Heart left ventricle (tissue), 16 donors: ENCODE results near the gene NFATC1. TPM values are rescaled to one million over a fixed set of nuclear protein-coding genes. Genes with fewer than 3 reads are reported as not detected.

Experiments
- ATAC-seq, 4 donors: fragments of 200-7000 bp; cut with Tn5 transposase; one replicate each; pipeline ENCODE4 v1.9.1; 2020 to 2022; ENCODE audit warnings: moderate library complexity in 4 of 4, mild to moderate bottlenecking in 3 of 4, moderate number of reproducible peaks in 1 of 4
- DNase-seq, 5 donors: peaks; one replicate each; pipeline ENCODE4 v3.0.0-alpha.2; 2020
- H3K27ac ChIP-seq, 12 donors: fragments of 200-600 bp; sonication (generic) in 4 of 12; one replicate each; pipeline versions ENCODE4 v1.5.0 to v1.8.0; 2016 to 2022; ENCODE audit warnings: mild to moderate bottlenecking in 2 of 12
- H3K27me3 ChIP-seq, 9 donors: fragments of 200-600 bp; sonication (generic) in 2 of 9; one replicate each; pipeline versions ENCODE4 v1.5.1 to v1.8.0; 2016 to 2022; ENCODE audit warnings: mild to moderate bottlenecking in 3 of 9
- H3K36me3 ChIP-seq, 9 donors: fragments of 200-600 bp; sonication (generic) in 2 of 9; one replicate each; pipeline versions ENCODE4 v1.5.0 to v1.8.0; 2018 to 2022; ENCODE audit warnings: mild to moderate bottlenecking in 2 of 9
- H3K4me1 ChIP-seq, 12 donors: fragments of 200-600 bp; sonication (generic) in 4 of 12; one replicate each; pipeline versions ENCODE4 v1.5.0 to v1.8.0; 2016 to 2022; ENCODE audit warnings: mild to moderate bottlenecking in 3 of 12
- H3K4me3 ChIP-seq, 12 donors: fragments of 200-600 bp; sonication (generic) in 4 of 12; one replicate each; pipeline versions ENCODE4 v1.5.0 to v1.8.0; 2017 to 2022; ENCODE audit warnings: mild to moderate bottlenecking in 9 of 12, moderate library complexity in 4 of 12
- H3K9me3 ChIP-seq, 12 donors: fragments of 200-600 bp; sonication (generic) in 4 of 12; one replicate each; pipeline versions ENCODE4 v1.5.0 to v1.8.0; 2016 to 2022; ENCODE audit warnings: mild to moderate bottlenecking in 1 of 12
- POLR2A ChIP-seq, 2 donors: fragments of 450-650 bp; IDR thresholded peaks; one replicate each; pipeline ENCODE4 v1.6.1; 2017; ENCODE audit warnings: antibody characterized with exemption in 2 of 2, mild to moderate bottlenecking in 2 of 2, moderate library complexity in 2 of 2
- WGBS, 4 donors: extraction: QIAGEN DNeasy Blood & Tissue Kit in 2 of 4; methylation state at CpG; one replicate each; pipeline versions ENCODE4 v1.1.5 to v1.1.7; 2013 to 2018; 5-methylcytosine and 5-hydroxymethylcytosine counted together
- intact Hi-C, 10 donors: fragments of 100-400 bp; cut with DNase I; formaldehyde crosslinking; loops; one replicate each; pipeline versions ENCODE4 v1.11.1 to v1.14.2; 2022
- polyA plus RNA-seq, 2 donors: library from polyadenylated mRNA; stranded (reverse); fragments of 200-250 nt; gene quantifications; one replicate each; pipeline ENCODE4 v1.2.3, GENCODE V29; 2013
- total RNA-seq, 9 donors: library from RNA; depleted of rRNA in 2 of 9; stranded (reverse); fragments of >200 nt in 2 of 9; fragmentation: NEBNext Ultra II Directional in 3 of 9; extraction: Animal tissue kit (Norgen Biotek cat#: 25700) in 3 of 9; gene quantifications; one replicate each; pipeline versions ENCODE4 v1.1.0 to v1.2.4, GENCODE V29; 2016 to 2023
- TF ChIP-seq, protein P1 (sequence below), 12 donors: fragments of 200-600 bp; sonication (generic) in 4 of 12; IDR thresholded peaks; one replicate each; pipeline versions ENCODE4 v1.5.0 to v1.8.0; 2018 to 2022; ENCODE audit warnings: antibody characterized with exemption in 12 of 12, mild to moderate bottlenecking in 5 of 12
- donor health status: ischemic (EF 13 %, LVEDD 7.1; RV severe dilation, severe dysfunction).
- donor health status: healthy with polysubstance abuse.
- donor health status: DM: no; HTN: yes; CAD: no.
- donor health status: DM: no; HTN: no; CAD: no.
- donor health status: ischemic (EF 25% LVEDD 6.9; RV normal size, moderate dysfunction).
- donor health status: ischemic (EF 25% LVEDD 5.7; RV mildly dilated, moderate dysfunction).
- donor health status: healthy.
- donor health status: DM: yes; HTN: yes; CAD: no.
- donor health status: ischemic (EF 35%, LVEDD 5.7; RV mildly dilated, moderate dysfunction).
- donor health status: nonischemic (EF 11% LVEDD 7.7; RV severe dilation, severe dysfunction).
- donor health status: DM: yes; HTN: yes; CAD: no.
- donor health status: PGD.
- donor health status: ischemic (EF 29% LVEDD 5.4; RV normal size, mild dysfunction).
- donor health status: nonischemic (EF 23%, LVEDD 6.1; RV moderate dilation, normal function).

The NFATC1 gene
- total and polyA plus RNA-seq, 11 donors: 6.5 to 26.7 (median 15.3) TPM

DNA sequence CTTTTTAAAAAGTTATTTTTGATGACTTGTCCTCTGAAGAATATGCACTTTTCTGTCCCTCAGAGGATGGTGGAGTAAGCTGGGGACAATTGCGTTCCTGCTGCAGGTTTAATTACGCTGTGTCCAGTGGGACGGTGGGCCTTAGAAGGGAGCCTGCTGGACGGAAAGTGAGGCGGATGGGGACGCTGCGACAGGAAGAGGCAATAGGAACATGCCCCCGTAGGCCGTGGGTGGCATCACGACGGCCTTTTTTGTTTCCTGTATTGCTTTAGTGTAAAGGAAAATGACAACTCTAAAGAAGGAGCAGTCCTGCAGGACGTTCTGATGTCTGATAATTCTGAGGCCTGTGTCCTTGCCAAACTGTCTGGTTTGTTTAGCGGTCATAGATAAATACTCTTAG, 121.6 kb downstream of the NFATC1 start:
- Histone ChIP-seq H3K9me3 (no peaks in the 10 kb centered on the region), H3K36me3 (peaks cover 0 to 8% (median 0%) of the 10 kb centered on the region in 9 donors), H3K4me1 (peaks cover 0 to 24% (median 5%) of the 10 kb centered on the region in 12 donors), H3K4me3 (no peak overlapping the region), H3K27me3 (no peaks in the 10 kb centered on the region), H3K27ac (peak overlapping the region in 1 of 12 donors; percentile 60)
- intact Hi-C loops: no loop called here
- TF ChIP-seq, protein P1, sequence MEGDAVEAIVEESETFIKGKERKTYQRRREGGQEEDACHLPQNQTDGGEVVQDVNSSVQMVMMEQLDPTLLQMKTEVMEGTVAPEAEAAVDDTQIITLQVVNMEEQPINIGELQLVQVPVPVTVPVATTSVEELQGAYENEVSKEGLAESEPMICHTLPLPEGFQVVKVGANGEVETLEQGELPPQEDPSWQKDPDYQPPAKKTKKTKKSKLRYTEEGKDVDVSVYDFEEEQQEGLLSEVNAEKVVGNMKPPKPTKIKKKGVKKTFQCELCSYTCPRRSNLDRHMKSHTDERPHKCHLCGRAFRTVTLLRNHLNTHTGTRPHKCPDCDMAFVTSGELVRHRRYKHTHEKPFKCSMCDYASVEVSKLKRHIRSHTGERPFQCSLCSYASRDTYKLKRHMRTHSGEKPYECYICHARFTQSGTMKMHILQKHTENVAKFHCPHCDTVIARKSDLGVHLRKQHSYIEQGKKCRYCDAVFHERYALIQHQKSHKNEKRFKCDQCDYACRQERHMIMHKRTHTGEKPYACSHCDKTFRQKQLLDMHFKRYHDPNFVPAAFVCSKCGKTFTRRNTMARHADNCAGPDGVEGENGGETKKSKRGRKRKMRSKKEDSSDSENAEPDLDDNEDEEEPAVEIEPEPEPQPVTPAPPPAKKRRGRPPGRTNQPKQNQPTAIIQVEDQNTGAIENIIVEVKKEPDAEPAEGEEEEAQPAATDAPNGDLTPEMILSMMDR (IDR thresholded peaks at IDR 0.05): no peak
- no peak for TF ChIP-seq POLR2A (IDR thresholded peaks at IDR 0.05)
- ATAC-seq: no peak
- peak in 1 of 5 donors; percentile 37 for DNase-seq
- WGBS, 4 donors: 58 to 73% (median 68%) methylated on average over 13 of the region's 13 CpGs

DNA sequence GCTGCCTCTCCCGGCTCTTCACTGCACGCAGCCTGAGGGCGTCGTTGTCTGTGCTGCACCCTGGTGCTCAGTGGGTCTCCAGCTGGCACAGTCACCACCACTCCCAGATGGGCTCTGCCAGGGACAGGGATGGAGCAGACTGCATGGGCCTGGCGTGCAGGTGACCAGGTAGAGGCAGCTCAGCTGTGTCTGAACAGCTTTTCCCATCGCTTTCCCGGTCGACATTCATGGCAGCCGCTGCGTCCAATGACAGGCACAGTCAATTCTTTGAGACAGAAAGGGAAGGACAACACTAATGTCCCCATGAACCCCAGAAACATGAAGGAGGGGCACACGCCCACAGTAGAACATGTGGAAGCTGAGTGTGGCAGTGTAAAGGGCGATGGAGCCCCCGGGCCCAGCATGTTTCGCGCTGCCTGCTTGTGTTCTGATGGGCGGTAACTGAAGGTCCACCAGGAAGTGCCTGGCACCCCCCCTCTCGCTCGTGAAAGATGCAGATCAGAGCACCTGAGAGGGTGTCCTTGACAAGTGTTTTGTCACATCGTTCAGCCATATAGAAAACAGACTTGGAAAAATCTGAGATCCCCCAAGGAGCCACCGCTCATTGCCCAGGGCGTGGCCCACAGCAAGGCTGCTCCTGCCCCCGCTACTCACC, 122.4 kb downstream of the NFATC1 start:
- TF ChIP-seq POLR2A (IDR thresholded peaks at IDR 0.05): no peak
- TF ChIP-seq, protein P1 (IDR thresholded peaks at IDR 0.05): no peak
- 96 to 98% (median 97%) methylated on average over 10 to 22 of the region's 22 CpGs for WGBS, 4 donors
- ATAC-seq: no peak
- Histone ChIP-seq H3K27me3 (no peaks in the 10 kb centered on the region), H3K27ac (no peak overlapping the region), H3K9me3 (no peaks in the 10 kb centered on the region), H3K36me3 (no peaks in the 10 kb centered on the region), H3K4me1 (peaks cover 0 to 28% (median 5%) of the 10 kb centered on the region in 12 donors), H3K4me3 (no peak overlapping the region)
- intact Hi-C loops: no loop called here
- DNase-seq: peak in 1 of 5 donors; percentile 42

DNA sequence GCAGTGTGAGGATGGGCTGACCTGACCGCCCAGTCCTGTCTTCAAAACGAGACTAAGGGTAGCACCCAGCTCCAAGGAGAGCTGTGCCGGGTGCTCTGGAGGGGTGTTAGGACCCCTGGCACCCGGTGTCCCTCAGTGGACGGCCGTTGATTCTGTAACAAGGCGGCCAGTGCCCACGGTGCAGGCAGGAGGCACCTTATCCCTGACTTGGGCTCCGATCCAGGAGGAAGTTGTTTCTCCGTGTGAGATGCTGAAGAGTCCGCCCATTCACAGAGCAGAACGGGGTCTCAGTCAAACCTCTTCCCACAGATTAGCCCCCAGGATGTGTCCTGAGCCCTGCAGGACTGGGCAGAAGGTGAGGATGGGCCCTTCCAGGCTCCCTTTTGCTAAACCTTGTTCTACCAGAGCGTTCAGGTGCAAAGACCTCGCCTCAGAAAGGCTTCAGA, 123.0 kb downstream of the NFATC1 start:
- H3K27me3 ChIP-seq: no peaks in the 10 kb centered on the region
- ATAC-seq (no peak), DNase-seq (peak in 1 of 5 donors; percentile 35)
- intact Hi-C loops: no loop called here
- no peak overlapping the region for H3K27ac ChIP-seq
- 93 to 96% (median 95%) methylated on average over 7 to 14 of the region's 14 CpGs for WGBS, 4 donors
- TF ChIP-seq POLR2A (IDR thresholded peaks at IDR 0.05): no peak
- TF ChIP-seq, protein P1 (IDR thresholded peaks at IDR 0.05): no peak
- H3K36me3 ChIP-seq: no peaks in the 10 kb centered on the region
- peaks cover 0 to 34% (median 5%) of the 10 kb centered on the region in 12 donors for H3K4me1 ChIP-seq
- no peak overlapping the region for H3K4me3 ChIP-seq
- H3K9me3 ChIP-seq: no peaks in the 10 kb centered on the region

DNA sequence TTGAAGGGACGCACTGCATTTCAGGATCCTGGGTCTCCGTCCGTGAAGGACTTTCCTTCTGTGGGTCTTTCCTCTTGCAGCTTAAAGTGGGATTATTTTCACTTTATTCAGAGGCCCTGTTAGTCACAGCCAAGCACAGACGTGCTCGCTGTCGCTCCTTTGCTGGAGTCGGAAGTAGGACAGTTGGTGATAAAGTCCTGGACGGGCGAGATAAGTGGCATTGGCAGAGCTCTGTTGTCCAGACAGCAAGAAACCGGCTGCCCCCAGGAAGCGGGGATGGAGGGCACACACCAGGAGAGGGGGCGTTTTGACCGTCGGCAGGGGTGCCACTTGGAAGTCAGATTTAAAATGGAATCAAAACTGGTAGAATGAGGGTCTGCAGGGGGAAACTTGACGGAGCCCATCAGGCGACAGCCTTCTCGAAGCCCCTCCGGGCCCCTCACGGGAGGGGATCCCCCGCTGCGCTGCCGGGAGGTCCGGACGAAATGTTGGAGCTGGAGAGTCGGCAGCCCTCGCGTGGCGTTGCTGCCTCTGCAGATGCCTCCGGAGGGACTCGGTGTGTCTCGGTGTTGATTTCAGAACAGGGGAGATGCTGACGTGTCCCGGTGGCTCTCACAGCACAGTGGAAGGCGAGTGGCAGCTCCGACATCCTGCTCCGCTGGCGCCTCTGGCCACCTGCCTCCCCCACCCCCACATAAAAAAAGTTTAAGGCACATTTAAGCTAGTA, 124.2 kb downstream of the NFATC1 start:
- H3K4me1 ChIP-seq: peaks cover 0 to 43% (median 5%) of the 10 kb centered on the region in 12 donors
- no peak overlapping the region for H3K27ac ChIP-seq
- peak overlapping the region in 7 of 12 donors; percentile 11 to 33 (median 21) for H3K4me3 ChIP-seq
- TF ChIP-seq POLR2A (IDR thresholded peaks at IDR 0.05): no peak
- 28 to 41% (median 35%) methylated on average over 36 to 37 of the region's 37 CpGs for WGBS, 4 donors
- peak in 1 of 5 donors; percentile 36 for DNase-seq
- peak in 2 of 4 donors; percentile 52 to 56 for ATAC-seq
- no peaks in the 10 kb centered on the region for H3K9me3 ChIP-seq
- H3K36me3 ChIP-seq: no peaks in the 10 kb centered on the region
- H3K27me3 ChIP-seq: no peaks in the 10 kb centered on the region
- intact Hi-C loops: no loop called here
